ENCODE results near the gene HOXA5.

The HOXA5 gene

GRCh38 chr7:27173956-27174873, 30.7 kb upstream of the HOXA5 start, which contains the start of gene HOXA10:
TSS of gene HOXA10 (minus strand) at chr7:27174320. CDS start at chr7:27174306, 14 bp downstream.
- DNase-seq, result no peak
- Histone ChIP-seq H3K36me3 (no peaks in the 10 kb centered on the region), H3K4me1 (no peaks in the 10 kb centered on the region), H3K4me3 (ENCODE audit: low read depth, low read length) (no peak within 1 kb of the TSS), H3K27me3 (peaks cover 100% of the 10 kb centered on the region), H3K9me3 (no peaks in the 10 kb centered on the region; the same call in 1 of the 2 replicates)
- TF ChIP-seq CTCF (IDR thresholded peaks at IDR 0.05; ENCODE audit: low read depth, low read length), result no peak

DNA sequence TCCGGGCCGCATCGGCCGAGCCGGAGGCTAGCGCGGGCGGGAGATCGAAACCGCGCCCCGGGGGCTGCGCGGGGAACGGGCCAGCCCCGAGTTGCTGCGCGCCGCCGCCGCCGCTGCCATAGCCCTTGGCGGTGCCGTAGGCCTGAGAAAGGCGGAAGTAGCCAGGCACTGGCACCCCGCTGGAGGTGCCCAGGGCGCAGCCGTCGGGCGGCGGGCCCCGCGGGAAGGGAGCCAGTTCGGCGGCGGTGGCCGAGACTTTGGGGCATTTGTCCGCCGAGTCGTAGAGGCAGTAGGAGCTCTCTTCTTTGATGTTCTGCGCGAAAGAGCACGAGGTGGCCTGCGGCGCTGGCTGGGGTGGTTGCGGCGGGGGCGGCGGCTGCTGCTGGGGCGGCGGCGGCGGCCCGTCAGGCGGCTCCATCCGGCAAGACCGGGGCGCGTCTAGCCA, 30.1 kb upstream of the HOXA5 start:
- no peak for TF ChIP-seq CTCF (IDR thresholded peaks at IDR 0.05; ENCODE audit: low read depth, low read length)
- Histone ChIP-seq H3K4me1 (no peaks in the 10 kb centered on the region), H3K27me3 (peaks cover 100% of the 10 kb centered on the region), H3K9me3 (no peaks in the 10 kb centered on the region; the same call in 1 of the 2 replicates), H3K36me3 (no peaks in the 10 kb centered on the region), H3K4me3 (ENCODE audit: low read depth, low read length) (no peak overlapping the region)
- no peak for DNase-seq

GRCh38 chr7:27172823-27173510, 29.5 kb upstream of the HOXA5 start:
- H3K4me1 ChIP-seq, result no peaks in the 10 kb centered on the region
- no peak for TF ChIP-seq CTCF (IDR thresholded peaks at IDR 0.05; ENCODE audit: low read depth, low read length)
- H3K9me3 ChIP-seq, result no peaks in the 10 kb centered on the region; the same call in 1 of the 2 replicates
- H3K36me3 ChIP-seq, result no peaks in the 10 kb centered on the region
- peaks cover 100% of the 10 kb centered on the region for H3K27me3 ChIP-seq
- H3K4me3 ChIP-seq (ENCODE audit: low read depth, low read length), result no peak overlapping the region
- no peak for DNase-seq

DNA sequence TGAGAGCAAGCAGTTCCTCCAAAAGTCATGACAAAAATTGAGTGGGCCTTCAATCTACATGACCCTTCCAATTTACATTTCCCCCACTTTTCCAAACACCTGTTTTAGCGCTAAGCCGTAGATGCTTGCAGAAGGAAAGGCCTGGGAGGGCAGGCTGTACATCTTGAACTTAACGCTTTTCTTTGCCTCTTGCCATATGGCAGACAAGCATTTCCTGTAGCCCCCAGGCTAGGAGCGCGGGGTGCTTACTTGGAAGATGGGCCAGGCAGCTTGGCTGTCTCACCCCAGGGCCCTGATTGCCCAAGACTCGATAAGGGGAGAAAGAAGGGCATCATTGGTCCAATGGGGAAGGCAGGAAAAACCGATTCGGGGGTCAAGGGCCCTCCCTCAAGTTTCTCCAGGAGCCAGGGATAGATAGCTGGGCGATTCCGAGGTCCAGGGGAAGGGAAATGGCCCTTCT, 28.9 kb upstream of the HOXA5 start:
- Histone ChIP-seq H3K4me3 (ENCODE audit: low read depth, low read length) (no peak overlapping the region), H3K9me3 (no peaks in the 10 kb centered on the region; the same call in 1 of the 2 replicates), H3K36me3 (no peaks in the 10 kb centered on the region), H3K27me3 (peaks cover 100% of the 10 kb centered on the region), H3K4me1 (no peaks in the 10 kb centered on the region)
- no peak for TF ChIP-seq CTCF (IDR thresholded peaks at IDR 0.05; ENCODE audit: low read depth, low read length)
- peak; percentile 1 for DNase-seq

- no peak overlapping the region for H3K4me3 ChIP-seq (ENCODE audit: low read depth, low read length)
- no peak for TF ChIP-seq CTCF (IDR thresholded peaks at IDR 0.05; ENCODE audit: low read depth, low read length)
- peaks cover 100% of the 10 kb centered on the region for H3K27me3 ChIP-seq
- peak; percentile 12 for DNase-seq
- no peaks in the 10 kb centered on the region for H3K36me3 ChIP-seq
- no peaks in the 10 kb centered on the region for H3K4me1 ChIP-seq
- no peaks in the 10 kb centered on the region; the same call in 1 of the 2 replicates for H3K9me3 ChIP-seq
Observed at GRCh38 chr7:27171637-27172314, 28.3 kb upstream of the HOXA5 start.
